ES-I3 (cell line): ENCODE measurements around the gene FSTL4.

Source experiments
- H3K36me3 ChIP-seq: 2 replicates; pipeline ENCODE4 v1.6.1; 2013; ENCODE audit warnings: mild to moderate bottlenecking, low read length, control low read depth, moderate library complexity; ENCODE audit not compliant: insufficient read depth
- H3K4me1 ChIP-seq: 2 replicates; pipeline ENCODE4 v1.6.1; 2013; ENCODE audit warnings: mild to moderate bottlenecking, control low read depth, low read length; ENCODE audit not compliant: insufficient read depth
- H3K9ac ChIP-seq: 2 replicates; pipeline ENCODE4 v1.6.1; 2013; ENCODE audit warnings: low read depth, mild to moderate bottlenecking, low read length, moderate library complexity
- H3K9me3 ChIP-seq: 2 replicates; pipeline ENCODE4 v1.6.1; 2013; ENCODE audit warnings: mild to moderate bottlenecking, low read length, moderate library complexity; ENCODE audit not compliant: control insufficient read depth, insufficient read depth

Gene FSTL4

DNA sequence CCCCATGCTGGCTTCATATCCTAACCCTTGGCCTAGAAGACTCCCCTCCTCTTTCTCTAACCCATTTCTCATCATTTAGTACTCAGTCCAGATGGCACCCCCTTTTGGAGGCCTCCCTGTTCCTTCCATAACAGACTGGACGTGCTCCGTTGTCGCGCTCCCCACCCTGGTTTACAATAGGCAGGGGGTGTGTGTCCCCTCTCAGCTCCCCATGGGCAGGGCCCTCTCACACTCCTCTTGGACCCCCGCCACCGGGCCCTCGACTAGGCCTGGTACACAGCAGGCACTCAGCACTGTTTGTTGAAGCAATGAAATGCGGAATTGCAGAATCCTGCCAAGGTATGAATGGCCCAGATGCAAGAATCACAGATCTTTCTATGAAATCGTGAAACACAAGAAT is 227.4 kb downstream of the FSTL4 start:
- Histone ChIP-seq H3K4me1 (peaks cover 5% of the 10 kb centered on the region; the same call in 1 of the 2 replicates), H3K36me3 (no peaks in the 10 kb centered on the region), H3K9me3 (no peaks in the 10 kb centered on the region), H3K9ac (no peak overlapping the region)

DNA sequence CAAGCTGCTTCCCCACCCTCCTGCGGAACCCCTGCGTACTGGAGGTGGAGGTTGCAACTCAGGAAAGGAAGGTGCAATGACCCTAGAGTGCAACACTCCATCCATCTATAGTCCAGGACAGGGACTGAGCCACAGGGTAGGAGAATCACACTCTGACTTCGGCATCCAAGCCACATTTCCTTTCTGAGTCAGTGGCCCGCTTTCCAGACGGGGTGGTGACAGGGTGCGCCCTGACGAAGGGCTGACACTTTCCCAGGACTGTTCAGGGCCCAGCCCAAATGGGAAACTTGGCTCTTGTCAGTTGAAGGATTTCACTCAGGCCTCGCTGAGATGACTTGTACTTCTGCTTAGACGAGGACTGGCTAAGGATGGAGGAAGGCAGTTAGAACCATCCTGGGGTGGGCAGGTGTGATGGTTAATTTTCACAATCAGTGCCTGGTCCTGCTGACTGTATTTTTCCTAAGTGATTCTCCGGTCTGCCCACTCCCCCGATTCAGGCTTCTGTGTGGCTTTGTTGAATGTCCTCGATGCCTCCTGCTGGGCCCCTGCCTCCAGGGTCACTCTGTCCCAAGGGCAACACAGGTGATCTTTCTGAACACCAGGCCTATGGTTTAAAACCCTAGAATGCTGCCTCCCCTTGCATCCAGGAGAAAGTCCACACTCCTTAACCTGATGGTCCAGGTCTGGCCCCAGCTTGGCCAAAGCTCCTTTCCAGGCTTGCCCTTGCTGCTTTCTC is 228.1 kb downstream of the FSTL4 start:
- no peaks in the 10 kb centered on the region for H3K36me3 ChIP-seq
- peaks cover 5% of the 10 kb centered on the region; the same call in 1 of the 2 replicates for H3K4me1 ChIP-seq
- no peaks in the 10 kb centered on the region for H3K9me3 ChIP-seq
- no peak overlapping the region for H3K9ac ChIP-seq

DNA sequence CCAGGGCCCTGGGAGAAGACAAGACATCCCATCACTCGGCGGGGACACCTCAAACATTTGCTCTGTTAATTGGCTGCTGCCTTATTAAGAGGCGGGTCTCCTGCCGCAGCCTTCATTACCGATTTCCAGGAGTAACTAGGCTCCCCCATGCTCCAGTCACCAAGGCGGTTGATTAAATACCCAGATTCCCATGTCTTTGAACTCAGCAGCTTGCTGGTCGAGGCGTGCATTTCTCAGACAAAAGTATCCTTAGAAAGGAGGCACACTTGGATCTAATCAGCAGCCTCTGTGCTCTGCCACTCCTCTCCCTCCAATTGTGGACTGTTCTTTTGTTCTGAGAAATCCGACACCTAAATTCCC is 228.8 kb downstream of the FSTL4 start:
- no peaks in the 10 kb centered on the region for H3K36me3 ChIP-seq
- no peak overlapping the region for H3K9ac ChIP-seq
- peaks cover 5% of the 10 kb centered on the region; the same call in 1 of the 2 replicates for H3K4me1 ChIP-seq
- no peaks in the 10 kb centered on the region for H3K9me3 ChIP-seq

DNA sequence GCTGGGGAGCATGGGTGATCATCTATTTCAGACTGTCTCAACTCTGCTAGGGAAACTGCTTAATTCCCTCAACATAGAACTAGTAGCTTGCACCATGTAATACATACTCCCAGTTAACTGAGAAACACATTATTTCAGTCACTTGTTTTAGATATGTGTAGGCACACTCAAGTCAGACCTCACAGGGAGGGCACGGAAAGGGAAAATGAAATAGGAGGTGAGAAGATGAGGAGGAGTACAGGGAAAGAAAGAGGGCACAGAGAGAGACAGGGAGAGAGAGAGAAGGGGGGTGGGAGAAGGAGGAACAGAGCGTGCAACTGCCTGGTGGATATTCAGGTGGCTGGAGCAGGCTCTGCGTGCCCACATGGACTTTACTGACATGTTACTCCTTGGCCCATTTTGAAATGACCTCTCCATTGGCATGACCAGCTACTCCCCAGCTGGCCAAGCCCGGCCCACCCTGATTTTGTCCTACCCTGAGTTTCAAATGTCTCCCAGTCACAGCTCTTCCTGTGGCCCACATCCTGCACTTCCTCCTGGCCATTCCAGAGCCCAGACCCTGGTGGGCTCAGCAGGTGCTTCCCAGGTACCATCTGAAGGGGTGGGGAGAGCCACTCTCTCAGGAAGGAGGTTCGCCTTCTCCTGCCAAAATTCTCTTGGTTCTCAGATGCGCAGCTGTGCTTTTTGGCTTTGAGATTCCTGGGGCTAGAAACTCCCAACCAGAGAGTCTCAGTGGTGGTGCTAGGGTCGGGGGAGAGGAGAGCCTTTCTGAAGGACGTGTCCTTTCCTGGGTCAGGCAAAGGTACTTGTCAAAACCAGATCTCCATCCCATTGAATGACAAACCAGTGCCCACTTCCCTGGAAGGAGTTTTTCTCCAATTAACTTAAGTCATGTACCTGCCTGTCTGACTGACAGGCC is 229.4 kb downstream of the FSTL4 start:
- Histone ChIP-seq H3K9me3 (0 out of 2 replicates have a peak, but pooled peaks cover 2% of the 10 kb centered on the region), H3K9ac (no peak overlapping the region), H3K4me1 (peaks cover 5% of the 10 kb centered on the region; the same call in 1 of the 2 replicates), H3K36me3 (no peaks in the 10 kb centered on the region)

DNA sequence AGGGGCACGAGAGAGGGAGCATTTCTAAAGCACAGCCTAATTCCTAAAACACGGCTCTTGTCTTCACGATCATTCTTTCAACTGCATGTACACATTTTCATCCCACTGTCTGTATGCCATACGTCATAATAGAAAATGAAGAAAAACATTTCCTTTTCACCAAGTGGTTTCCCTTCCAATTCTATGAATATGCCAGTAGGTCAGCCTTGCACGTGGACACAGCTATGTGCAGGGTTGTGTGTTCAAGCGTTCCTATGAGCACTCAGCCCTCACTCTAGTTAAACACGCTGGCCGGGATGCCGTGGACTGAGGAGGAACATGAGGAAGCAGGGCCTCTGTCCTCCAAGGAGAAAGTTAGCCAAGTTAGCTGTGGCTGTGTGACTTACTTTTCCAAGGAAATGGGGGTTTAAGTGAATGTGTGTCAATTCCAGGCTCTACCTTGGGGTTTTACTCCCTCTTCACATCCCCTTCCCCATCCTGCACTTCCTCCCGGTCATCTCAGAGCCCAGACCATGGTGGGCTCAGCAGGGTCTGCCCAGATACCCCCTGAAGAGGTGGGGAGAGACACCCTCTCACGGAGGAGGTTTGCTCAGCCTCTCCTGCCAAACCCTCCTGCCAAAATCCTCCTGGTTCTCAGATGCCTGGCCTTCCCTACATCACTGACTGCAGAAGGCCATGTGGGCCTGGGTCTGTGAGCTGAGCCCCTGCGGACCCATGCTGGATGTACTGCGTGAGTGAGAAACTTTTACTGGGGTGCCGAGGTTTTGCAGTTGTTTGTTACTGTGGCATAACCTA is 230.6 kb downstream of the FSTL4 start:
- Histone ChIP-seq H3K4me1 (peaks cover 5% of the 10 kb centered on the region; the same call in 1 of the 2 replicates), H3K36me3 (no peaks in the 10 kb centered on the region), H3K9me3 (peaks cover 5% of the 10 kb centered on the region; the same call in 1 of the 2 replicates), H3K9ac (no peak overlapping the region)

DNA sequence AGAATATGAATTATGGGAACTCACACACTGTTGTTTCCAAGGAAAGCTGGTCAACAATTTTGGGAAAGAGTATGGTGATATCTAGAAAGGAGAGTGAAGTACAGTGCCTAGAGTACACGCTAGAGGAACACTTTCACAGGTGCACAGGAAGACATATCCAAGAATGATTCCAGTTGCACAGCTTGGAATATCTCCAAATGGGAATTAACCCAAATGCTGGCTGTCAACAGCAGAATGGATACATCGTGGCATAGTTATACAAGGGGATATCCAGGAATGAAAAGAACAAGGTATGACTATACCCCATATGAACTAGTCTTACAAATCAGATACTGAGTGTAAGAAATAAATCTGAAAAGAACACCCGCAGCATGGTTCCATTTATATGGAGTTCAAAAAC is 231.3 kb downstream of the FSTL4 start:
- H3K4me1 ChIP-seq: peaks cover 5% of the 10 kb centered on the region; the same call in 1 of the 2 replicates
- peaks cover 6% of the 10 kb centered on the region; the same call in 1 of the 2 replicates for H3K9me3 ChIP-seq
- no peak overlapping the region for H3K9ac ChIP-seq
- no peaks in the 10 kb centered on the region for H3K36me3 ChIP-seq

DNA sequence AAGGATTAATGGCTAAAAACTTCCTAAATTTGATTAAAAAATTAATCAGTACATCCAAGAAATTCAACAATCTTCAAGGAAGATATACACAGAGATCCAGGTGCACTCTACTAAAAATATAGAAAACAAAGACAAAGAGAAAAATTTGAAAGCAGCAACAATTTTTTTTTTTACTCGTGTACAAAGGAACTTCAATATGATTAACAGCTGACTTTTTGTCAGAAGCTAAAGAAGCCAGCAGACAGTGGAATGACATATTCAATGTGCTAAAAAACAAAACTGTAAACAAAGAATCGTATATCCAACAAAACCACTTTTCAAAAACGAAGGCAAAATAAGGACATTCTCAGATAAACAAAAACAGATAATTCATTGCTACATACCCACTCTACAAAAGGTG is 234.6 kb downstream of the FSTL4 start:
- H3K36me3 ChIP-seq: no peaks in the 10 kb centered on the region
- no peaks in the 10 kb centered on the region for H3K4me1 ChIP-seq
- no peak overlapping the region for H3K9ac ChIP-seq
- peaks cover 6% of the 10 kb centered on the region for H3K9me3 ChIP-seq

DNA sequence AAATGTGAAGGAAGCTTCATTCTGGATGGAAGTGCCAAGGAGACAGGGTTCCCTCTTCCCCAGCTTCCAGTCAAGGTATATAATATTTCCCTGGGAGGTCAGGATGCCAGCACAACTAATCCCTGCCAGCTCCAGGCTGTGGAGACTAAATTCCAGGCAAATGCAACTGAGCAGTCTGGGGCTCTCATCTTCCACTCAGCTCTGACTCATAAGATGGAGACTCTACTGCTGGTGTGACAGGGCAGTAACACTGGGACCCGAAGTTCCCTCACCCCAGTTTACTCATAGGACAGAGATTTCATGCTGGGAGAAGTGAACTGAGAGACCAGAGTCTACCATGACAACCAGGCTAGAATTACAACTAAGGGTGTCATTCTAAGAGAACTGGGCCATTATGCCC is 235.4 kb downstream of the FSTL4 start:
- no peak overlapping the region for H3K9ac ChIP-seq
- no peaks in the 10 kb centered on the region for H3K4me1 ChIP-seq
- no peaks in the 10 kb centered on the region for H3K36me3 ChIP-seq
- peaks cover 6% of the 10 kb centered on the region for H3K9me3 ChIP-seq

DNA sequence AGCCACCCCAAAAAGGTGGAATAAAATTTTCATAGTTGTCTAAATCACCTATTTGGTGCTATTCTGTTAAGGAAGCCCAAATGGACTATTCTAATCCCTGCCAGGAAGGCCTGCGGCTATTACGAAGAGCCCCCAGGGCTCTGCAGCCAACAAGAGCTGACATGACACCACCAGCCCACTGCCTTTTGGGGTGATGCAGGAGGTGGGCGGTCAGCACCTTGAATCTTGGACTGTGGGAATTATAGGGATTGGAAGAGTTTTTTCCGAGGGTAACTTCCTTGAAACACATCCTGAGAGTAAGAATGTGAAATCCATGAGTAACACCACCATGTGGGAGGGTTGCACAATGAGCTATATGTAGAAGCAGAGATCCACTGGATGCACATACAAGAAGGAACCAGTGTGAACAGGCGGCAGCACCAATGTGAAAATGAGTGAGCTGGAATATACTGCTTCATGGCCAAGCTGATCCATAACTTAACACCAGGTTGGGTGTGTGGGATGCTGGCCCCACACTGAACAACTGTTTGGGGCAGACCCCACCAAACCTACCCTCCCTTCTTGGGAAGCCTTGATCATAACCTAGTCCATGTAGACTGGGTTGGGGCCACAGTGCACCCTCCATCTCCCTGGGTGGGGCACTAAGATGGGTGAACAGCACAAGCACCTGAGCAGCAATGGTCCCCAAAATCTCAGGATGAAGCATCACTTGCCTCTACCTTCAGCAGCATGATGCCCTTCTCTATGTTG is 239.0 kb downstream of the FSTL4 start:
- Histone ChIP-seq H3K9me3 (peaks cover 6% of the 10 kb centered on the region), H3K9ac (no peak overlapping the region), H3K4me1 (peaks cover 4% of the 10 kb centered on the region; the same call in 1 of the 2 replicates), H3K36me3 (no peaks in the 10 kb centered on the region)

DNA sequence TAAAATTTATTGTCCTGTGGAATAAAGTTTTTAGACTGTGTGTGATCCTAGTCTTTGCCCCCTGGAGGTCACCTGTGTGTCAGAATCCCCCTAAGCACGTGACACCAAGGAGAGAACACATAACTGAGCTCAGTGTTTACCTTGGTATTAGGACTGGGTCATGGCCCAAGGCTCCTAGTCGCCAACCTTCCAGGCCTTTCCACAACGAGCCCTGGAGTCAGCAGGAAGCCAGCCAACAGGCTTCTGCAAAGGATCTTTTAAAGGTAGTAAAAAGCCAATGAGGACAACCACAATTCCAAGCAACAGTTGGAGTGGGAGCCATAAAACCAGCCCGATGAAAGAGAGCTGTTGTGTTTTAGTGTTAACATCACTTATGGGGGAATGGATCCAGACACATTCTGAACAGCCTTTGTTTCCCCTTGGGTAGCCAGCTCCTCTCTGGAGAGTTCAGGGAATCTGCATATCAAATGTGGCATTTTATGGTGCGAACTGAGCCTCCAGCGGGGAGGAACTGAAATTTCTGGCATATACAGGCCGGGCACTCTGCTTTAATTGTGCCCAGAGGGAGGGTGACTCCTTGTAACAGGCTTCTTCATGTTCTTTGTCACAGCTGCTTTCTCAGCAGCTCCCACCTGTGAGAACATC is 239.9 kb downstream of the FSTL4 start:
- peaks cover 4% of the 10 kb centered on the region for H3K9me3 ChIP-seq
- peaks cover 4% of the 10 kb centered on the region; the same call in 1 of the 2 replicates for H3K4me1 ChIP-seq

DNA sequence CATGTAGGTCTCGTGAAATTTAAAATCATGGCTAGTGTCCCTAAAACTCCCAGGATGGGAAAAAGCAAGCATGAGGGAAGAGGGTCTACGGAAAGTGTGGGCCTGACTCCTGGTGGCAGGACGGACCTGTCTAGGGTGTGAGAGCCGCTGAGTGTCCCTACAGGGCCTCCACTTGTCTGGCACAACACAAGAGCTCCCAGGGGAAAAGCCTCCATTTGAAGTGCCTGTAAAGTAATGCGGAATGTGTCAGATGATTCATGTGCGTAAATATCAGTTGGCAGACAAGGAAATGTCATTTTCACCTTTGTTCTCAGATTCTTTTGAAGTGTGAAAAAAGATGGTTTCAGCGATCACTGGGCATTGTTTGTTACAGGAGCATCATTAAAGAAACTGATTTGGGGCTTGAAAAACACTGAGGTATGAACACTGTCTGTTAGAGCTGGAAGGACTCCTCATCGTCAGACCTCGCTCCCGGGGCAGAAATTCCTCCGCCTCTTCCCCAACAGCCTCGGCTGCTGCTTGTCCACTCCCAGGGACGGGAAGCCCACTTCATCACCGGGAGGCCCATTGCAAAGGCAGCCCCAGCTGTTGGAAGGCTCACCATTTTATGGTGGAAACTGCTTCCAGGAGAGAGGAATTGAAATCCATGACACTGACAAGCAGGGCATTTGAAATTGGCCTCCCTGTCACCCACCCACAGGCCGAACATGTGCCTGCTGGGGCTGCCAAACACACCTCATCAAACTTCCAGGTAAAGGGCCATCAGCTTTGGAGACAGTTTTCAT is 240.8 kb downstream of the FSTL4 start:
- H3K36me3 ChIP-seq: no peaks in the 10 kb centered on the region
- peaks cover 4% of the 10 kb centered on the region; the same call in 1 of the 2 replicates for H3K4me1 ChIP-seq
- no peak overlapping the region for H3K9ac ChIP-seq
- H3K9me3 ChIP-seq: no peaks in the 10 kb centered on the region; the same call in 1 of the 2 replicates

More for the DNA sequence above, 239.9 kb downstream of the FSTL4 start:
- Histone ChIP-seq H3K36me3 (no peaks in the 10 kb centered on the region), H3K9ac (no peak overlapping the region)

DNA sequence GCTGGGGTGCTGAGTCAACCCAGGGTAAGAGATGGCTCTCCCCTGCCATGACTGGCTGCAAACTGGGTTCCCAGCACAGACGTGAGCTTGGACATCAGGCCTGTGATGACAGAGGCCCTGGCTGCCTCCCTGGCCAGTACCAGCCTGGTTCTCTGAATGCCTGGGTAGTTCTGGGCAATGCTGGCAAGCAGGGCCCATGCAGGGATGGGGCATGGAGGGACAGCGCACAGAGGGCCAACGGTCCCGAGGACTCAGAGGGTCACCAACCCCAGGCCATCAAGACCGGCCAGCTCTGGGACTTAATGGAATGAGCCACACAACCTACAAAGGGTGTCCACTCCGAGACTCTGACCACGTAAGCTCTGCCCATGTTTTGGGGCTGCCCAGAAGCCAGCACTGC is 241.4 kb downstream of the FSTL4 start:
- Histone ChIP-seq H3K4me1 (peaks cover 4% of the 10 kb centered on the region; the same call in 1 of the 2 replicates), H3K9ac (no peak overlapping the region), H3K9me3 (no peaks in the 10 kb centered on the region; the same call in 1 of the 2 replicates), H3K36me3 (no peaks in the 10 kb centered on the region)
